HG03095 (cell line): ENCODE results near the gene FBLN5.
A peak's percentile ranks its signal among the peaks of the same experiment; 100 is the strongest.

Experiments used
- ATAC-seq: cut with Tn5 transposase; IDR thresholded peaks from one replicate; pipeline ENCODE4 v1.9.1; 2021; ENCODE audit warnings: moderate library complexity; ENCODE audit not compliant: unreplicated experiment

Gene FBLN5

GRCh38 chr14:91947475-91948184 is at the start of gene FBLN5:
Gene FBLN5 (minus strand): TSS chr14:91947694. CDS start chr14:91947229, 465 bp downstream.
- ATAC-seq: no peak

- no peak for ATAC-seq
Measured at GRCh38 chr14:91996948-91997371, 49.5 kb upstream of the FBLN5 start.

GRCh38 chr14:91987192-91987591 is 39.7 kb upstream of the FBLN5 start:
- no peak for ATAC-seq

GRCh38 chr14:91985521-91986255 is 38.2 kb upstream of the FBLN5 start:
- no peak for ATAC-seq

GRCh38 chr14:91985008-91985407 is 37.5 kb upstream of the FBLN5 start:
- ATAC-seq: no peak

- ATAC-seq: no peak
Measured at GRCh38 chr14:91983588-91983987, 36.1 kb upstream of the FBLN5 start.

GRCh38 chr14:91980157-91980556 is 32.7 kb upstream of the FBLN5 start:
- ATAC-seq: peak; percentile 73

GRCh38 chr14:91977884-91978283 is 30.4 kb upstream of the FBLN5 start:
- no peak for ATAC-seq

GRCh38 chr14:91975763-91976162 is 28.3 kb upstream of the FBLN5 start:
- ATAC-seq: no peak

- no peak for ATAC-seq
Measured at GRCh38 chr14:91971188-91971778, 23.8 kb upstream of the FBLN5 start.

GRCh38 chr14:91968280-91968679 is 20.8 kb upstream of the FBLN5 start:
- ATAC-seq: no peak

GRCh38 chr14:91964724-91965123 is 17.2 kb upstream of the FBLN5 start:
- ATAC-seq: no peak

GRCh38 chr14:91964011-91964410 is 16.5 kb upstream of the FBLN5 start:
- no peak for ATAC-seq

- ATAC-seq: no peak
Measured at GRCh38 chr14:91963465-91963864, 16.0 kb upstream of the FBLN5 start.

GRCh38 chr14:91961297-91962220 is 14.1 kb upstream of the FBLN5 start:
- ATAC-seq: no peak

GRCh38 chr14:91957876-91958313 is 10.4 kb upstream of the FBLN5 start:
- no peak for ATAC-seq

GRCh38 chr14:91956616-91957015 is 9.1 kb upstream of the FBLN5 start:
- no peak for ATAC-seq

- no peak for ATAC-seq
Measured at GRCh38 chr14:91955168-91955567, 7.7 kb upstream of the FBLN5 start.

- ATAC-seq: no peak
Measured at GRCh38 chr14:91953170-91953985, 5.9 kb upstream of the FBLN5 start.
